Muscle of leg (tissue), 11 donors: ENCODE measurements around the gene PPEF2. TPM values are rescaled to one million over a fixed set of nuclear protein-coding genes. Genes with fewer than 3 reads are reported as not detected.
"Not testable (repeated sequence)": the region's sequence is repeated elsewhere in the genome, so short reads cannot be mapped to it uniquely, and the experiment has no call there.

Experiments used
- DNase-seq: peaks from one replicate; pipeline ENCODE4 v3.0.0; 2013
- H3K27ac ChIP-seq: one replicate; pipeline ENCODE4 v1.5.1; 2013; ENCODE audit warnings: mild to moderate bottlenecking, low read length, control low read depth
- H3K27me3 ChIP-seq: one replicate; pipeline ENCODE4 v1.6.1; 2013; ENCODE audit warnings: low read length; ENCODE audit not compliant: control insufficient read depth, insufficient read depth
- H3K36me3 ChIP-seq: one replicate; pipeline ENCODE4 v1.6.1; 2013; ENCODE audit warnings: low read length; ENCODE audit not compliant: control insufficient read depth, insufficient read depth
- H3K4me1 ChIP-seq: one replicate; pipeline ENCODE4 v1.6.1; 2013; ENCODE audit warnings: low read length; ENCODE audit not compliant: control insufficient read depth, insufficient read depth
- H3K4me3 ChIP-seq: one replicate; pipeline ENCODE4 v1.5.1; 2013; ENCODE audit warnings: low read length, control low read depth
- H3K9me3 ChIP-seq: replicated peaks from 2 replicates; pipeline ENCODE4 v1.6.1; 2013; ENCODE audit warnings: low read depth, low read length; ENCODE audit not compliant: control insufficient read depth
- WGBS: methylation state at CpG from one replicate; pipeline ENCODE4 v1.1.5; 2013; ENCODE audit warnings: missing lambda C conversion rate; ENCODE audit not compliant: insufficient coverage; 5-methylcytosine and 5-hydroxymethylcytosine counted together
- polyA plus RNA-seq, 8 donors: library from polyadenylated mRNA; unstranded; fragments of 120-200 nt; gene quantifications; one replicate each; pipeline versions ENCODE4 v1.2.1 to v1.2.3, GENCODE V29; 2013; ENCODE audit warnings: inconsistent platforms in 1 of 8, low replicate concordance in 1 of 8; ENCODE audit not compliant: insufficient read length in 8 of 8, insufficient read depth in 1 of 8
- total RNA-seq: library from RNA; stranded (reverse); fragments of 120-200 nt; gene quantifications from one replicate; pipeline ENCODE4 v1.2.4, GENCODE V29; 2013

The PPEF2 gene
- total and polyA plus RNA-seq, 9 donors: 0.04 to 0.43 (median 0.18) TPM; not detected in 4

DNA sequence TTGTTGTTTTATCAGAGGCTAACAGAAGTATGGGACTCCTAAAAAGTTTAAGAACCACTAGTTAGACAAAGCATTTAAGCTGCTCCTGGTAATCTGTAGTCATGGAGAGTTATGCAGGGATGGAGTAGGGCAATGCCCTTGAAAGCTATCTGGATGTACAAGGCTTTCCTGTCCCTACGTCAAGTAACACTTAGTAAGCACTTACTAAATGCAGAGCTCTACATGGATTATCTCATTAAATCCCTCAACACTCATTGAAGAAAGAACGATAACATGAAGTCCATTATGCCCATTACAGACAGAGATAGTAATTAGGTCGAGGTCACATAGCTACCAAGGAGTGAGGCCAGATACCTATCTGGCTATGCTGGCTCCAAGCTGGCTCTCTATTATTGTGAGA is 33.2 kb downstream of the PPEF2 start:
- DNase-seq: no peak
- H3K27ac ChIP-seq: no peak overlapping the region
- no CpG with 5 or more reads among the region's 3 CpGs for WGBS
- H3K36me3 ChIP-seq: no peaks in the 10 kb centered on the region
- no peaks in the 10 kb centered on the region for H3K4me1 ChIP-seq
- H3K9me3 ChIP-seq: no peaks in the 10 kb centered on the region
- H3K4me3 ChIP-seq: no peak overlapping the region
- no peaks in the 10 kb centered on the region for H3K27me3 ChIP-seq

- no peaks in the 10 kb centered on the region for H3K4me1 ChIP-seq
- no peaks in the 10 kb centered on the region for H3K27me3 ChIP-seq
- no peak overlapping the region for H3K27ac ChIP-seq
- WGBS: no CpG with 5 or more reads among the region's 3 CpGs
- H3K36me3 ChIP-seq: no peaks in the 10 kb centered on the region
- H3K9me3 ChIP-seq: no peaks in the 10 kb centered on the region
- no peak overlapping the region for H3K4me3 ChIP-seq
- DNase-seq: no peak
Observed at GRCh38 chr4:75867130-75867529, 35.1 kb downstream of the PPEF2 start.

- Histone ChIP-seq H3K36me3 (no peaks in the 10 kb centered on the region), H3K4me1 (no peaks in the 10 kb centered on the region), H3K4me3 (no peak overlapping the region), H3K9me3 (no peaks in the 10 kb centered on the region), H3K27me3 (no peaks in the 10 kb centered on the region), H3K27ac (no peak overlapping the region)
- DNase-seq: no peak
- 89% methylated on average over 4 of the region's 5 CpGs for WGBS
Observed at GRCh38 chr4:75860606-75861005, 41.6 kb downstream of the PPEF2 start.

GRCh38 chr4:75858721-75859120 is 43.5 kb downstream of the PPEF2 start:
- H3K4me1 ChIP-seq: no peaks in the 10 kb centered on the region

DNA sequence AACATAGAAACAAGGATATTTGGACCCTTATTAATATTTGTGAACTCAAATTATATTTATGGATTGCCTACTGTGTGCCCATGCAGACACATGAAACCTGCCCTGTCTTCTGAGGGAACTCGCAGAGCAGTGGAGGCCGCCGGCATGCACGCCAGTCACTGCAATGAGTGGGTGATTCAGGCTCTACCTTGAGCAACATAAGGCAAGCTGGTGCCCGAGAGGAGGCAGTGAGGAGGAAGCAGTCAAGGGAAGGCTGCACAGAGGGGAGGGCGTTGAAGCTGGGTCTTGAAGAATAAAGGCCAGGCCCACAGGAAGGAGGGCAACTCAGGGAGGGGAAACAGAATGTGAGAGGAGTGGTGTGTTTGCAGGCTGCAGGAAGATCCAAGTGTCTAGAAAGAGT is 52.8 kb downstream of the PPEF2 start:
- Histone ChIP-seq H3K36me3 (no peaks in the 10 kb centered on the region), H3K27me3 (no peaks in the 10 kb centered on the region), H3K9me3 (no peaks in the 10 kb centered on the region), H3K4me3 (no peak overlapping the region), H3K4me1 (no peaks in the 10 kb centered on the region), H3K27ac (no peak overlapping the region)
- no peak for DNase-seq
- 69% methylated on average over 6 of the region's 6 CpGs for WGBS

More at GRCh38 chr4:75858721-75859120, 43.5 kb downstream of the PPEF2 start:
- H3K27me3 ChIP-seq: no peaks in the 10 kb centered on the region
- no peak overlapping the region for H3K27ac ChIP-seq
- no peaks in the 10 kb centered on the region for H3K9me3 ChIP-seq
- no peak for DNase-seq
- 20% methylated on average over 1 of the region's 1 CpG for WGBS
- no peak overlapping the region for H3K4me3 ChIP-seq
- no peaks in the 10 kb centered on the region for H3K36me3 ChIP-seq

- no peaks in the 10 kb centered on the region for H3K4me1 ChIP-seq
- WGBS: no CpG with 5 or more reads among the region's 4 CpGs
- H3K27ac ChIP-seq: no peak overlapping the region
- no peak for DNase-seq
- no peaks in the 10 kb centered on the region for H3K9me3 ChIP-seq
- no peaks in the 10 kb centered on the region for H3K36me3 ChIP-seq
- H3K4me3 ChIP-seq: no peak overlapping the region
- no peaks in the 10 kb centered on the region for H3K27me3 ChIP-seq
Observed at GRCh38 chr4:75848891-75849290, 53.4 kb downstream of the PPEF2 start.

- not testable (repeated sequence) for H3K4me3 ChIP-seq, H3K27me3 ChIP-seq, H3K27ac ChIP-seq, H3K4me1 ChIP-seq, H3K9me3 ChIP-seq, H3K36me3 ChIP-seq
- peak; percentile 78 for DNase-seq
- WGBS: 12% methylated on average over 8 of the region's 14 CpGs
Observed at GRCh38 chr4:75848171-75848760, 54.0 kb downstream of the PPEF2 start.

GRCh38 chr4:75845992-75846391 is 56.3 kb downstream of the PPEF2 start:
- Histone ChIP-seq H3K27me3 (no peaks in the 10 kb centered on the region), H3K4me3 (no peak overlapping the region), H3K36me3 (no peaks in the 10 kb centered on the region), H3K4me1 (no peaks in the 10 kb centered on the region), H3K9me3 (no peaks in the 10 kb centered on the region), H3K27ac (no peak overlapping the region)
- DNase-seq: no peak
- WGBS: 80% methylated on average over 1 of the region's 2 CpGs

DNA sequence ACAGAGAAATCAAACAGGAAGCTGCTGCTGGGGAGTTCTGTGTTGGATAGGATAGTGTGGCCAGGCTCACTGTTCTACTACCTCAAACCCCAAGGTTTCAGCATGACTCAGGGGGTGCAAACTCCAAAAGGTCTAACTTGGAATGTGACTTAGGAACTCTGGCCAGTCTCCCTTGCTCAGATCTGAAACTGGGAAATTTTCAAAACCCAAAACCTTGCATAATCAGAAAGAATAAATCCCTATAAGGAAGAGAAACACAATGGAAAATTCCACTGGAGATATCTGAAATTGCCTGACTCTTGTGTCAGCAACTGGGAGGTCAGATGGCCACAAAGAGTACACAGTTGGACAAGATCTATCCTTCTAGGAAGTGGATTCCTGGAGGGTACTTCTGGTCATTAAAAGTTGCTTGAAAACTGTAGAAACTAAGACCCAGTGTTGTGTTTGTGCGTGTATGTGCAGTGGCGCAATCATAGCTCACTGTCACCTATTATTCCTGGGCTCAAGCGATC is 58.0 kb downstream of the PPEF2 start:
- Histone ChIP-seq H3K4me1 (no peaks in the 10 kb centered on the region), H3K27me3 (no peaks in the 10 kb centered on the region), H3K9me3 (no peaks in the 10 kb centered on the region), H3K4me3 (no peak overlapping the region), H3K36me3 (no peaks in the 10 kb centered on the region), H3K27ac (no peak overlapping the region)
- 100% methylated on average over 3 of the region's 3 CpGs for WGBS
- peak; percentile 13 for DNase-seq

DNA sequence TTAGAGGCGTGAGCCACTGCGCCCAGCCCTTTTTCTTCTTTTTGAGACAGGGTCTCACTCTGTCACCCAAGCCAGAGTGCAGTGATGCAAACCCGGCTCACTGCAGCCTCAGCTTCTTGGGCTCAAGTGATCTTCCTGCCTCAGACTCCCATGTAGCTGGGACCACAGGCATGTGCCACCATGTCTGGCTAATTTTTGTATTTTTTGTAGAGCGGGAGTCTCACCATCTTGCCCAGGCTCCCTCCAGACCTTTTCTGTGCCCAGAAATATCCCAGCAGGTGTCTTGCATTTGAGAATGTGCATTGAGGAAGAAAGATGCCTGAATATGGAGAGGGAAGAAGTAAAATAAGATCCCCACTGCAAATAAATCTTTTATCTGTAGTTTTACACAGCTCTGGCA is 58.7 kb downstream of the PPEF2 start:
- Histone ChIP-seq H3K27ac (no peak overlapping the region), H3K4me1 (no peaks in the 10 kb centered on the region), H3K9me3 (no peaks in the 10 kb centered on the region), H3K36me3 (no peaks in the 10 kb centered on the region), H3K27me3 (no peaks in the 10 kb centered on the region), H3K4me3 (no peak overlapping the region)
- no peak for DNase-seq
- 81% methylated on average over 3 of the region's 4 CpGs for WGBS
